Stimulated activated CD4-positive, alpha-beta T cell treated with anti-CD3 and anti-CD28 coated beads, Interleukin-4, amount 100 ng/mL, for 24 hours (primary cell): ENCODE measurements around the gene POLR1A.
A peak's percentile ranks its signal among the peaks of the same experiment; 100 is the strongest.

Source experiments
- DNase-seq: peaks from one replicate; pipeline ENCODE4 v3.0.0-alpha.2; 2020

The POLR1A gene

DNA sequence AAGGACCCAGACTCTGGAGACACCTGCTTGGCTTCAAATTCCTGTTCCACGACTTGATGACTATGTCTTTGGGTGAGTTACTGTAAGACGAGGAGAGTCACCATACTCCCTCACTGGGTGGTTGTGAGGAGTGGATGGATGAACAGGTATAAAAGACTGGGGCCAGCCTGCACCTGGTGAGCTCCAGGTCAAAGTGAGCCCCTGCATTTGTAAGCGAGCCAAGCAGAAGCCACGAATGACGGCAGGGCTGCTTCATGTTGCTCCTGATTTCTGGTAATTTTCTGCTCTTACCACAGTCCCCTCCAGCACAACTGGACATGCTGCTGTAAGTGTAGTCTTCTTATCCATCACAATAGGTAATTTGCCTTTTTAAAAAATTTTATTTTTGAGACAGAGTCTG lies 86.6 kb downstream of the POLR1A start:
- no peak for DNase-seq

DNA sequence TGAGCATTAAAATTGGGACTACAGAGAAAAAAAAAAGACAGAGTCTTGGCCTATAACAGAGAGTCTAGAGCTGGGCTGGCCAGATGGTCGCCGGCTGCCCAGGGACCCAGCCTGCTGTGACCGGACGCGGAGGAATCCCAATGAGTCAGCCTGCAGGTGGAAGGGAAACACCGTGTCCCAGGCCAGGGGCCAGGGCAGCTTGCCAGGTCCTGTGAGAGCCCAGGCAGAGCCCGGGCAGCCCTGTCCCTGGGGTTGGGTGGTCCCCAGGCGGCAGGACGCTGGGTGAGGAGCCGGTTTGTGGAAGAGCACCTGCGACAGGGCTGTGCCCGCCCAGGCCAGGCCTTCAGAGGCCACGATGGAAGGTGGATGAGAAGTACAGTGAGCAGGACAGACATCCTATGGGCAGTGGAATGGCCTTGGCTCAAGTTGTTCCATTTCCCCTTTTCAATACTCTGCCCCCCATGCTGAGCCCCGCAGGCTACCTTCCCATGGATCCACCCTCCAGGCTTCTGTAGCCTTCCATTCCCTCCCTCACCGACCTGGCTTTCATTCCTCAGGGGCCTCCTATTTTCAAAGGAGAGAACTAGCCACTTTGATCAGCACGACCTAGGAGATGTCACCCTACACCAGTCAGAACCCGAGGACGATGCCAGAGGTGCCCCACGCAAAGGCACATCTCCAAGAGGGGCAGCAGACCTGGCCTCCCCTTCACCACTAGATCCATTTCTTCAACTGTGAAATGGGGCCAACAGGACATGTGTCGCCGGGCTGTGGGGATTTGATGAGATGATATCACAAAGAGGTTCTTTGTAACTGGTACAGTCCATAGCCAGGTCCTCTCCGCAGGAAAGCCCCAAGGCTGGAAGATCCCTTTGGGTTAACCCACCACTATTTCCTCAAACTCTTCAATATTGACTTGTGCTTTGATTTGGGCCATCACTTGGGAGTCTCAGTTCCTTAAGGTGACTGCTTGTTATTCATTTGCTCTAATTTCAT lies 87.5 kb downstream of the POLR1A start:
- no peak for DNase-seq

GRCh38 chr2:86016581-86016980 lies 89.1 kb downstream of the POLR1A start:
- DNase-seq, result no peak

DNA sequence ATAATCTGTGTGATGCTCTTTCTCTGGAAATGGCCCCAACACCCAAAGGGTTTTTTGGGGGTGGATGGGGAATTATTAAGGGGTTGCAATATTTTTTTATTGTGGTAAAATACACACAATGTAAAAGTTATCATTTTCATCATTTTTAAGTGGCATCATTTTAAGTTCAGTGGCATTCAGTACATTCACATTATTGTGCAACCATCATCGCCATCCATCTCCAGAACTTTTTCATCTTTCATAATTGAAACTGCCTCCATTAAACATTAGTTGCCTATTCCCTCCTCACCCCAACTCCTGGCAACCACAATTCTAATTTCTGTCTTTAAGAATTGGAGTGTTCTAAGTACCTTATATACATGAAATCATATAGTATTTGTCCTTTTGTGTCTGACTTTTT lies 90.0 kb downstream of the POLR1A start:
- DNase-seq, result no peak

DNA sequence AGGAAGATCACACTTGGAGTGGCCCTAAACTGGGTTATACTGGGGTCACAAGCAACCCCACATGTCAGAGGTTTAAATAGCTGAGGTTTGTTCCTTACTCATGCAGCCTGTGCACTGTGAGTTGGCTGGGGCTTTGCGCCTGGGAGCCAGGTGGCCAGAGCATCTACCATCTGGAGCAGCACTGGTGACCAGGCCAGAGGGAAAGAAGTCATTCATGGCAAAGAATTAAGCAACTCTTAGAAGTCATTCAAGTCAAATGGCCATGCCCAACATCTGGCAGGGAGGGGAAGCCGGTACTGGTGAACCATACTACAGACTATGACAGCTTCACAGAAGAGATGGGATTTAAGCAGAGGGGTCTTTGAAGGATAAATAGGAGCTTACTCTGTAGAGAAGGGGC lies 90.7 kb downstream of the POLR1A start:
- DNase-seq, result no peak

DNA sequence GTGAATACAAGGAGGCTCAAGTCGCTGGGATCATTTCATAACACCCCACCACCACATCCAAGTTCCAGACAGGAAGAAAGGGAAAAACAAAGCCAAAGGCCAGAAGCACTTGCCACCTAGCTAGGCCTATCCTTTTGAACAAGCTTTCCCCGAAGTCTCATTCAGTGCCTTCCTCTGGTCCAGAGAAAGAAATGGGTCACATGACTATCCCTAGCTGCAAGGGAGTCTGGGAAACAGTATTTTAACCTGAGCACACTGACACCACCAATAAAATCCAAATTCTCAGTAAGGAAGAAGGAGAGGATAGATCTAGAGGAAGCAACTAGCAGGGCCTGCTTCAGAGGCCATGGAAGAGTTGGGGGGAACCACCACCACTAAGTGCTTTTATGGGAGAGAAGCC lies 91.2 kb downstream of the POLR1A start:
- no peak for DNase-seq

GRCh38 chr2:86012007-86012712 lies 93.5 kb downstream of the POLR1A start:
- DNase-seq, result no peak

DNA sequence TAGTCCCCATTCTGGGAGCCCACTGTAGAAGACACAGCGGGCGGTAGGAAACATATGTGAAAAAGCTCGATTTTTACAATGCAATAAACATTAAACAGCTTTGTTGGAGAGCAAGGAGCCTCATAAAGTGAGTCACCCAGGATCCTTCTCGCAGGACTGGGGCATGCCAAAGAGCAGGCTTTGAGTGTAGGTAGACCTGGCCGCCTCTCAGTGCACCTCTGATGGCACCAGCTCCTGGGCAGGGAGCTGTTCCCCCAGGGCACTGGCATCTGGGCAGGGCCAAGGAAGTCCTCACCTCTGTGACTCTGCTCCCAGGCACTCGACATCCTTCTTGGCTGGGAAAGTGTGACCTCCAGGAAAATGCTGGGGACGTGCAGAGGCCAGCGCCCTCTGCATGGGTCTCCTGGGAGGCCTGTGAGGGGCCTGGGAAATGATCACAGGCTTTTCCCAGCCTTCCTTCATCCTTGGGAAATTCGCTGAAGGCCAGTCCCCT lies 94.2 kb downstream of the POLR1A start:
- no peak for DNase-seq

- no peak for DNase-seq
These were observed 95.6 kb downstream of the POLR1A start for GRCh38 chr2:86010083-86010482.

DNA sequence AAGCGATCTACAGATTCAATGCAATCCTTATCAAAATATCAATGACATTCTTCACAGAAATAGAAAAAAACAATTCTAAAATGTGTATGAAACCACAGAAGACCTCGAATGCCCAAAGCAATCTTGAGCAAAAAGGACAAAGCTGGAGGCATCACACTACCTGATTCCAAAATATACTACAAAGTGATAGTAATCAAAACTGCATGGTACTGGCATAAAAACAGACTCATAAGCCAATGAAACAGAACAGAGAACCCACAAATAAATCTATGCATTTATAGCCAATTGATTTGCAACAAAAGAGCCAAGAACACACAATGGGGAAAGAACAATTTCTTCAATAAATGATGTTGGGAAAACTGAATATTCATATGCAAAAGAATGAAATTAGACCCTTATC lies 99.2 kb downstream of the POLR1A start:
- no peak for DNase-seq

GRCh38 chr2:86003967-86004366 lies 101.7 kb downstream of the POLR1A start:
- DNase-seq, result no peak

- DNase-seq, result no peak
These were observed 102.6 kb downstream of the POLR1A start for GRCh38 chr2:86003104-86003503.

DNA sequence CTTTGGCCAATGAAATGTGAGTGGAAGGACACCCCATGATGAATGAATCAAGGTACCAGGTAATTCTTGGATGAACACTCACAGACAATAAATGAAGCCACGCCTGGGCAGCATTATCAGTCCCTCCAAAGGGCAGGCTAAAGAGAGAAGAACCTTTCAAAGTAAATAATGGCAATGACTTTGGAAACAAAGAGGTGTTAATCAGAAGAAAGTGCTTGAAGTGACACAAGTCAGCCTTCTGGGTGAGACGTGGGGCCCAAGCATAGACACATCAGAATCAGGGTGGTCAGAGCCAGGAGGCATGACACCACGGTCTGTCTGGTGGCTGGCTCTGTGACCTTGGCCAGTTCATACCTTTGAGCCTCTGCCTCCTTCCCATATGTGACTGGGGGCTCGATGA lies 103.3 kb downstream of the POLR1A start:
- no peak for DNase-seq

DNA sequence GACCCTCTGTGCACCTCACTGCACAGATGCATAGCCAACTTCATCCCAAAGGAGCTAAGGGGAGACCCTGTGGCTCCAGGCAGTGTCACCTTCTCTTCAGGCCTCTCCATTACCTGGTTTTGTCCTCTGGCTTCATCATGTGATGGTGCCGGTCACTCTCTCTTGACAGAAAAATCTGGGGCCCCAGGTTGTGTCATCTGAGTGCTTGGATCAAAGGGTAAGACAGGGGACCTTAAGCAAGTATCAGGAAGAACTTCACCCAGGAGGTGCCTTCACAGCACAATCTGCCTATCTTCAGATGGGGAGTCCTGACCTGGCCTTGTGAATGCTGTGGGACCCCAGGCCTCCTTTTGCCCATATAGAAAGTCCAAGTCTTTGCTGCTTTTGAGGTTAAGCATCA lies 104.4 kb downstream of the POLR1A start:
- DNase-seq, result no peak

- no peak for DNase-seq
These were observed 104.8 kb downstream of the POLR1A start for GRCh38 chr2:86000938-86001312.

DNA sequence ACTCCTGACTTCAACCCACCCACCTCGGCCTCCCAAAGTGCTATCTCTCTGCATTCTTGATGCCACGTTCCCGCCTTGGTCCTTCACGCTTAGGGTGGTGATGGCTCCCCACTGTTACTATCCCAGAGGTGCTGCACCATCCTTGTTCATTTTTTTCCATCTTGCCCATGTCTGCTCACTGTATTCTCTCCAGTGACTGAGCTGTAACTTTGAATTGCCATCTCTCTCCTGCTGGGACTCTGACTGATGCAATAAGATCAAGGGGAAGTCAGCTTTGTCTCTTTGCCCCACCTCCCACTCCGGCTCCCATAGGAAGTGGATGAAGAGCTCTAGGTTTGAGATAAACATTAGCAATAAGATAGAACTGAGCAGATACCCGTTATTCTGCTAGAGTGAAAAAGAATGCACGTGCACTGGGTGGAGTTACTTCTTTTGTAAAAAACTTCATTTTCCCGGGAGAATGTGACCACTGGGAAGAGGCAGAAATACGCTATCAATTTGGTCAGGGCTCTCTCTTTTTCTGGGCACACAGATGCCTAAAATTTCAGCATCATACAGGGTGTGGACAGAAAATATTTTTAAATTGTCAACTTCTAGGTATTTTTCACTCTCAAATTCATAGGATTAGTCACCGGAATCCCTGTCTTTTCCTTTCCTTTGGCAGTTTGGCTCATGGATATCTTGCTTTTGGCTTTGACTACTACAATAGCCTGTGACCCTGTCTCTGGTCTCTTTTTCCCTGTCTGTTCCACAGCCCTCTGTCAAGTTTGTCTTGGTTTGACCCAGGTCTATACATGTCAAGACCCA lies 105.4 kb downstream of the POLR1A start:
- no peak for DNase-seq

GRCh38 chr2:85999061-85999831 lies 106.4 kb downstream of the POLR1A start:
- peak; percentile 35 for DNase-seq

DNA sequence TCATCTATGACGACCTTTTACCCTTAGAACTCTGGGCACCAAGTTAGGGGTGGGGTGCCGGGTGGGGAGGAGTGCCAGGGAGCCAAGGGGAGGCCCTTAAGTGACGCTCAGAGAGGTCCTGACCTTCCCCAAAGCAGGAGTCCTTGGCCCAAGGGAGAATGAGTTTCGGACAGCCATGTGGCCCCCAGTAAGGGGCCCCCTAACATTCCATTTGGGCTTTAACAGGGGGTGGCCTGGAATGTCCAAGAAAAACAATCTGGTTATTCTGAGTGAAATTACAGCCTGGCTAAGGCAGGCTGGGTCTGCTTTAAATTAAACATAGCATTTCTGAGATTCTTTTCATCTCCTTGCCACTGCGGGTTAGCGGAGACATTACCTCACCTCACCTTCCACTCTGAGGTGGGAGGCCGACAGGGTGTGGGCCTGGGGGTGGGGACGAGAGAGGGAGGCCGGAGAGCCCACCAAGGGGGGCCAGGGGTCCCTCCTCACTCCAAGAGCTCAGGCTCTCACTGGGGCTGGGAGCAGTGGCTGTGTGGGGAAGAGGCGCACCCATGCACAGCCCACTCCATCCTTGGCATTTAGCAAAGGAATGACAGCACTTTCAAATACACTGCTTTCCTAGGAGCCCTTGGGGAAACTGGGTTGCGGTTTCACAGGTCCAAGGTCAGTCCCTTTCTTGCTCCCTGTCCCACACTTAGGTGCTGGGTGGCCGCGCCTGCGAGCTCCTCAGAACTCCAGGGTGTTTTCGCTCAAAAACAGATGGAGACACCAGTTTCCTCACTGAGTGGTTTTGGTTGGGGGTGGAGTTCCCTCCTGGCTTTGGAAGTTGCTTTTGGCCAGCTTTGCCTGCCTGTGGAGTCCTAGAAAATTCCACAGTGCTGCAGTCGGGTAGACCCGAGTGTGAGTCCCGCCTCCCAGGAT lies 107.4 kb downstream of the POLR1A start:
- DNase-seq, result no peak

DNA sequence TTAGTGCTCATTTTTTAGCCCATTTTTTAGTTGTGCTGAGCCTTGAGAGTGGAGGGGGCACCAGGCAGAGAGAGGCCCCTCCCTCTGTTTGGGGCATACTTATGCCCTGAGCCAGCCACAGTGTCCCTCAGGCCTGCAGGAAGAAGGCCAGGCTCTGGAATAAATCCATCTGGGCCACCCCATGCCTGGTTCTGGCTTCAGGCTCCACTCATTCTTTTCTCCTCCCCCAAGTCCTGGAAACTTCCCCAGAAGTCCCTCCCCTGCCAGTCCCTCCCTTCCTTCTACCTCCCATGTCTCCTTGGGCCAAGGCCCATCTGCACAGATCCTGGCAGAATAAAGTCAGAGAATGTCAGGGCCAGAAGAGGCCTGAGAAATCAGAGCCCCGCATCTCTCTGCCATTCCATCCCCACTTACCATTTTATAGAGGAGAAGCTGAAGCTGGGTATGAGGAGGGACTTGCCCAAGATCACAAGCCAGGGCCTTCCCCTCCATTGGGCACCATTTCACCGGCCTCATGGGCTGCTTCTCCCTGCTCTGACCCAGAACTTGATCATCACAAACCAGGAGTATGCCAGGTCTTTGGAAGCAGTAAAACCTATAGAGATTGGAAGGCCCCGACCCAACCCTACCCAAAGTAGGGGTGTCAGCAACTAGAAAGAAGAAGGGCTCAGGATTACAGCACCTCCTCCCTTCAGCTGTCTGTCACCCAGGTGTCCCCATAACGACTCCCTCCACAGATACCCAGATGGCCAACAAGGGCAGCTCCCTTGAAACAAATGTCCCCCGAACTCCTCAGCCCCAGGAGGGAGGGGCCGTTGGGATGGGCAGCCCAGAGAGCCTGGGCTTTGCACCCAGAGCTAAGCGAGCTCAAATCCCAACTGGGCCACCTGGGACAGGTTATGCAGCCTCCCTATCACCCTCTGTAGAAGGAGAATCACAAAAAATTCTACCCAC lies 108.4 kb downstream of the POLR1A start:
- no peak for DNase-seq

DNA sequence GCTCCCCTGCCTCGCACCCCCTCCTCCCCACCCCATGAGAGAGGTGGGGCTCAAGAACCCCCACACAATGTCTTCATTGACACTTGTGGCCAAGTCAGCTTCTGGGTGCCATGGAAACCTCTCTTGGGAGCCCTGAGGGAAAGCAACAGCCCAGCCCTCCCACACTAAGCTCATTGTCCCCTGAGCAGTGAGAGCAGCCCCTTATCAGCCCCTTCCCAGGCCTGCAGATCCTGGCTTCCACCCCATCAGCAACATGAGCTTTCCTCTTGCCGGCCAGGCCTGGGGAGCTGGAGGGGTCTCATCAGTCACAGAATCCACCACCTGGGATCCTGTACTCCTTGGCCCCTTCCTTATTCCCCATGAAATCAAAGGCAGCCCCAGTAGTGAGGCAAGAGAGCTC lies 109.1 kb downstream of the POLR1A start:
- DNase-seq, result no peak
